GM12873 (cell line): ENCODE data around the gene ASB7.

ENCODE experiments used
- CTCF ChIP-seq: IDR thresholded peaks from 2 replicates; pipeline ENCODE4 v1.5.1; 2012; ENCODE audit warnings: low read depth, mild to moderate bottlenecking, moderate library complexity, low read length, control low read depth; ENCODE audit not compliant: insufficient read depth; ENCODE audit errors: missing control alignments

The ASB7 gene

GRCh38 chr15:100615801-100616200 is 13.4 kb downstream of the ASB7 start:
- no peak for TF ChIP-seq CTCF

- TF ChIP-seq CTCF, result no peak
These were observed 14.3 kb downstream of the ASB7 start for GRCh38 chr15:100616700-100617099.

GRCh38 chr15:100623301-100623700 is 20.9 kb downstream of the ASB7 start:
- TF ChIP-seq CTCF, result no peak

- TF ChIP-seq CTCF, result peak; percentile 79
These were observed 25.5 kb downstream of the ASB7 start for GRCh38 chr15:100627789-100628395.

- TF ChIP-seq CTCF, result no peak
These were observed 26.4 kb downstream of the ASB7 start for GRCh38 chr15:100628746-100629145.

GRCh38 chr15:100631831-100632230 is 29.4 kb downstream of the ASB7 start:
- no peak for TF ChIP-seq CTCF

GRCh38 chr15:100633763-100634075 is 31.3 kb downstream of the ASB7 start:
- TF ChIP-seq CTCF, result no peak
